GM23338 (cell line): ENCODE results near the gene TOE1. TPM values are rescaled to one million over a fixed set of nuclear protein-coding genes. Genes with fewer than 3 reads are reported as not detected.

Source experiments
- ATAC-seq: fragments of 200-7000 bp; cut with Tn5 transposase; 3 replicates; pipeline ENCODE4 v1.9.1; 2020
- DNase-seq: peaks from one replicate; pipeline ENCODE4 v3.0.0-alpha.2; 2015; ENCODE audit warnings: low spot score
- H2AFZ ChIP-seq: fragments of 200-600 bp; sonication (generic); 2 replicates; pipeline ENCODE4 v1.8.0; 2016; ENCODE audit warnings: antibody characterized with exemption, mild to moderate bottlenecking, moderate library complexity
- H3F3A ChIP-seq: fragments of 200-600 bp; sonication (generic); replicated peaks from 2 replicates; pipeline ENCODE4 v1.8.0; 2017; ENCODE audit warnings: antibody characterized with exemption, mixed run types, low read depth
- H3K27ac ChIP-seq: fragments of 200-600 bp; sonication (generic); 2 replicates; pipeline ENCODE4 v1.6.1; 2016; ENCODE audit warnings: low read depth
- H3K27me3 ChIP-seq: fragments of 200-600 bp; sonication (generic); 2 replicates; pipeline ENCODE4 v1.8.0; 2016; ENCODE audit warnings: mild to moderate bottlenecking, mixed run types, moderate library complexity; ENCODE audit not compliant: insufficient read depth
- H3K36me3 ChIP-seq: fragments of 200-600 bp; sonication (generic); 2 replicates; pipeline ENCODE4 v1.8.0; 2016; ENCODE audit warnings: mild to moderate bottlenecking; ENCODE audit not compliant: insufficient read depth
- H3K4me1 ChIP-seq: fragments of 200-600 bp; sonication (generic); 2 replicates; pipeline ENCODE4 v1.8.0; 2016; ENCODE audit warnings: mild to moderate bottlenecking, moderate library complexity; ENCODE audit not compliant: insufficient read depth
- H3K4me2 ChIP-seq: fragments of 200-600 bp; sonication (generic); 2 replicates; pipeline ENCODE4 v1.7.1; 2017; ENCODE audit warnings: mixed run types
- H3K4me3 ChIP-seq: fragments of 200-600 bp; sonication (generic); 2 replicates; pipeline ENCODE4 v1.6.1; 2016; ENCODE audit warnings: mixed run types
- H3K79me2 ChIP-seq: fragments of 200-600 bp; sonication (generic); replicated peaks from 2 replicates; pipeline ENCODE4 v1.8.0; 2017; ENCODE audit warnings: mild to moderate bottlenecking; ENCODE audit not compliant: insufficient read depth
- H3K9me2 ChIP-seq: fragments of 200-600 bp; sonication (generic); 2 replicates; pipeline ENCODE4 v1.8.0; 2017; ENCODE audit not compliant: insufficient read depth
- H4K20me1 ChIP-seq: fragments of 200-600 bp; sonication (generic); replicated peaks from 2 replicates; pipeline ENCODE4 v1.8.0; 2017; ENCODE audit warnings: mild to moderate bottlenecking; ENCODE audit not compliant: insufficient read depth
- H3K27ac Mint-ChIP-seq: 2 replicates; pipeline ENCODE4 v1.8.0; 2020; ENCODE audit warnings: inconsistent platforms, mild to moderate bottlenecking, moderate library complexity, mixed read lengths
- H3K27me3 Mint-ChIP-seq: 3 replicates; pipeline ENCODE4 v1.8.0; 2022; ENCODE audit warnings: low read depth, mild to moderate bottlenecking, moderate library complexity, mixed read lengths, inconsistent platforms; ENCODE audit not compliant: insufficient read depth, poor library complexity
- H3K36me3 Mint-ChIP-seq: 3 replicates; pipeline ENCODE4 v1.8.0; 2021; ENCODE audit warnings: low read depth, mild to moderate bottlenecking, inconsistent platforms, moderate library complexity, mixed read lengths
- H3K4me1 Mint-ChIP-seq: 3 replicates; pipeline ENCODE4 v1.8.0; 2020; ENCODE audit warnings: mild to moderate bottlenecking, inconsistent platforms, mixed read lengths
- H3K4me3 Mint-ChIP-seq: 3 replicates; pipeline ENCODE4 v1.8.0; 2021; ENCODE audit warnings: moderate library complexity, mild to moderate bottlenecking, inconsistent platforms, mixed read lengths
- H3K9me3 Mint-ChIP-seq: 3 replicates; pipeline ENCODE4 v1.8.0; 2020; ENCODE audit warnings: moderate library complexity, mild to moderate bottlenecking, inconsistent platforms, mixed read lengths
- CREB1 ChIP-seq: fragments of 250-450 bp; sonication (Bioruptor Pico); IDR thresholded peaks from 2 replicates; pipeline ENCODE4 v1.5.0; 2020; ENCODE audit warnings: low read depth, mild to moderate bottlenecking, moderate library complexity
- EZH2 ChIP-seq: fragments of 200-600 bp; sonication (generic); IDR thresholded peaks from one replicate; pipeline ENCODE4 v1.8.0; 2017; ENCODE audit warnings: antibody characterized with exemption, mild to moderate bottlenecking, low read depth; ENCODE audit not compliant: unreplicated experiment
- EZH2phosphoT487 ChIP-seq: fragments of 200-600 bp; sonication (generic); IDR thresholded peaks from one replicate; pipeline ENCODE4 v1.8.1; 2018; ENCODE audit warnings: antibody characterized with exemption; ENCODE audit not compliant: unreplicated experiment
- JUNB ChIP-seq: IDR thresholded peaks from one replicate; pipeline ENCODE4 v1.6.1; 2016; ENCODE audit warnings: antibody characterized with exemption; ENCODE audit not compliant: unreplicated experiment
- NANOG ChIP-seq: IDR thresholded peaks from 2 replicates; pipeline ENCODE4 v1.6.1; 2016; ENCODE audit warnings: antibody characterized with exemption, borderline replicate concordance
- POLR2AphosphoS5 ChIP-seq: IDR thresholded peaks from 2 replicates; pipeline ENCODE4 v1.6.1; 2016; ENCODE audit warnings: antibody characterized with exemption, low read depth
- STAT1 ChIP-seq: IDR thresholded peaks from one replicate; pipeline ENCODE4 v1.6.1; 2016; ENCODE audit warnings: antibody characterized with exemption; ENCODE audit not compliant: unreplicated experiment
- ZNF114 ChIP-seq: fragments of 250-450 bp; sonication (Bioruptor Pico); IDR thresholded peaks from 2 replicates; pipeline ENCODE4 v1.5.0; 2020; ENCODE audit warnings: mild to moderate bottlenecking, moderate library complexity
- ZNF331 ChIP-seq: fragments of 250-450 bp; sonication (Bioruptor Pico); IDR thresholded peaks from 2 replicates; pipeline ENCODE4 v1.5.0; 2020; ENCODE audit warnings: low read depth, mild to moderate bottlenecking, moderate library complexity
- ZNF462 ChIP-seq: fragments of 250-450 bp; sonication (Bioruptor Pico); IDR thresholded peaks from 2 replicates; pipeline ENCODE4 v1.5.0; 2020; ENCODE audit warnings: mild to moderate bottlenecking, moderate library complexity
- polyA plus RNA-seq: library from polyadenylated mRNA; unstranded; fragments of >200 nt; fragmentation: Nextera tagmentation; extraction: Ambion mirVana; gene quantifications from 2 replicates; pipeline ENCODE4 v1.2.1, GENCODE V29; 2016
- total RNA-seq: library from RNA; depleted of rRNA; stranded (reverse); fragments of >200 nt; shearing (Covaris generic); gene quantifications from 2 replicates; pipeline ENCODE4 v1.2.3, GENCODE V29; 2014
- TF ChIP-seq, protein P1 (sequence below): IDR thresholded peaks from one replicate; pipeline ENCODE4 v1.6.1; 2018; ENCODE audit warnings: antibody characterized with exemption; ENCODE audit not compliant: unreplicated experiment
- TF ChIP-seq, protein P2 (sequence below): IDR thresholded peaks from 2 replicates; pipeline ENCODE4 v1.6.1; 2016; ENCODE audit warnings: antibody characterized with exemption
- TF ChIP-seq, protein P3 (sequence below), 2 experiments: fragments of 200-600 bp in 1 of 2; sonication (generic) in 1 of 2; conservative IDR thresholded peaks; 2 replicates each; pipeline versions ENCODE4 v1.5.1 to v1.6.1; 2016 to 2017; ENCODE audit warnings: antibody characterized with exemption in 2 of 2, low read depth in 2 of 2, mild to moderate bottlenecking in 2 of 2, moderate library complexity in 1 of 2

The TOE1 gene
- total and polyA plus RNA-seq, 2 experiments from 2014 or later = 9.1 to 18.4 TPM

GRCh38 chr1:45314266-45314665, 25.7 kb upstream of the TOE1 start:
- H3K27ac Mint-ChIP-seq = no peak overlapping the region
- Histone ChIP-seq H4K20me1 (no peaks in the 10 kb centered on the region), H3K4me3 (no peak overlapping the region), H3K36me3 (no peaks in the 10 kb centered on the region), H3K27ac (no peak overlapping the region), H3K4me1 (peaks cover 5% of the 10 kb centered on the region; the same call in 1 of the 2 replicates), H3K9me2 (no peaks in the 10 kb centered on the region), H3F3A (no peaks in the 10 kb centered on the region), H3K27me3 (no peaks in the 10 kb centered on the region), H3K4me2 (no peak overlapping the region), H2AFZ (no peak overlapping the region), H3K79me2 (no peaks in the 10 kb centered on the region)
- DNase-seq = no peak
- H3K27me3 Mint-ChIP-seq = peaks cover 2% of the 10 kb centered on the region
- TF ChIP-seq EZH2phosphoT487 = no peak
- no peak for TF ChIP-seq ZNF114
- no peak for TF ChIP-seq JUNB
- TF ChIP-seq, protein P1, sequence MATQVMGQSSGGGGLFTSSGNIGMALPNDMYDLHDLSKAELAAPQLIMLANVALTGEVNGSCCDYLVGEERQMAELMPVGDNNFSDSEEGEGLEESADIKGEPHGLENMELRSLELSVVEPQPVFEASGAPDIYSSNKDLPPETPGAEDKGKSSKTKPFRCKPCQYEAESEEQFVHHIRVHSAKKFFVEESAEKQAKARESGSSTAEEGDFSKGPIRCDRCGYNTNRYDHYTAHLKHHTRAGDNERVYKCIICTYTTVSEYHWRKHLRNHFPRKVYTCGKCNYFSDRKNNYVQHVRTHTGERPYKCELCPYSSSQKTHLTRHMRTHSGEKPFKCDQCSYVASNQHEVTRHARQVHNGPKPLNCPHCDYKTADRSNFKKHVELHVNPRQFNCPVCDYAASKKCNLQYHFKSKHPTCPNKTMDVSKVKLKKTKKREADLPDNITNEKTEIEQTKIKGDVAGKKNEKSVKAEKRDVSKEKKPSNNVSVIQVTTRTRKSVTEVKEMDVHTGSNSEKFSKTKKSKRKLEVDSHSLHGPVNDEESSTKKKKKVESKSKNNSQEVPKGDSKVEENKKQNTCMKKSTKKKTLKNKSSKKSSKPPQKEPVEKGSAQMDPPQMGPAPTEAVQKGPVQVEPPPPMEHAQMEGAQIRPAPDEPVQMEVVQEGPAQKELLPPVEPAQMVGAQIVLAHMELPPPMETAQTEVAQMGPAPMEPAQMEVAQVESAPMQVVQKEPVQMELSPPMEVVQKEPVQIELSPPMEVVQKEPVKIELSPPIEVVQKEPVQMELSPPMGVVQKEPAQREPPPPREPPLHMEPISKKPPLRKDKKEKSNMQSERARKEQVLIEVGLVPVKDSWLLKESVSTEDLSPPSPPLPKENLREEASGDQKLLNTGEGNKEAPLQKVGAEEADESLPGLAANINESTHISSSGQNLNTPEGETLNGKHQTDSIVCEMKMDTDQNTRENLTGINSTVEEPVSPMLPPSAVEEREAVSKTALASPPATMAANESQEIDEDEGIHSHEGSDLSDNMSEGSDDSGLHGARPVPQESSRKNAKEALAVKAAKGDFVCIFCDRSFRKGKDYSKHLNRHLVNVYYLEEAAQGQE = no peak
- no peak for TF ChIP-seq CREB1
- TF ChIP-seq, protein P2, sequence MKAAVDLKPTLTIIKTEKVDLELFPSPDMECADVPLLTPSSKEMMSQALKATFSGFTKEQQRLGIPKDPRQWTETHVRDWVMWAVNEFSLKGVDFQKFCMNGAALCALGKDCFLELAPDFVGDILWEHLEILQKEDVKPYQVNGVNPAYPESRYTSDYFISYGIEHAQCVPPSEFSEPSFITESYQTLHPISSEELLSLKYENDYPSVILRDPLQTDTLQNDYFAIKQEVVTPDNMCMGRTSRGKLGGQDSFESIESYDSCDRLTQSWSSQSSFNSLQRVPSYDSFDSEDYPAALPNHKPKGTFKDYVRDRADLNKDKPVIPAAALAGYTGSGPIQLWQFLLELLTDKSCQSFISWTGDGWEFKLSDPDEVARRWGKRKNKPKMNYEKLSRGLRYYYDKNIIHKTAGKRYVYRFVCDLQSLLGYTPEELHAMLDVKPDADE = no peak
- TF ChIP-seq POLR2AphosphoS5 = no peak
- TF ChIP-seq NANOG = no peak
- TF ChIP-seq ZNF462 (CRISPR knock-in tag) = no peak
- no peak for TF ChIP-seq STAT1
- no peak for TF ChIP-seq EZH2
- TF ChIP-seq, protein P3, sequence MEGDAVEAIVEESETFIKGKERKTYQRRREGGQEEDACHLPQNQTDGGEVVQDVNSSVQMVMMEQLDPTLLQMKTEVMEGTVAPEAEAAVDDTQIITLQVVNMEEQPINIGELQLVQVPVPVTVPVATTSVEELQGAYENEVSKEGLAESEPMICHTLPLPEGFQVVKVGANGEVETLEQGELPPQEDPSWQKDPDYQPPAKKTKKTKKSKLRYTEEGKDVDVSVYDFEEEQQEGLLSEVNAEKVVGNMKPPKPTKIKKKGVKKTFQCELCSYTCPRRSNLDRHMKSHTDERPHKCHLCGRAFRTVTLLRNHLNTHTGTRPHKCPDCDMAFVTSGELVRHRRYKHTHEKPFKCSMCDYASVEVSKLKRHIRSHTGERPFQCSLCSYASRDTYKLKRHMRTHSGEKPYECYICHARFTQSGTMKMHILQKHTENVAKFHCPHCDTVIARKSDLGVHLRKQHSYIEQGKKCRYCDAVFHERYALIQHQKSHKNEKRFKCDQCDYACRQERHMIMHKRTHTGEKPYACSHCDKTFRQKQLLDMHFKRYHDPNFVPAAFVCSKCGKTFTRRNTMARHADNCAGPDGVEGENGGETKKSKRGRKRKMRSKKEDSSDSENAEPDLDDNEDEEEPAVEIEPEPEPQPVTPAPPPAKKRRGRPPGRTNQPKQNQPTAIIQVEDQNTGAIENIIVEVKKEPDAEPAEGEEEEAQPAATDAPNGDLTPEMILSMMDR (conservative IDR thresholded peaks at IDR 0.05; ENCODE audit: low read depth in 2 of 2) = no peak
- TF ChIP-seq ZNF331 = no peak
- no peak for ATAC-seq
- H3K4me1 Mint-ChIP-seq = no peaks in the 10 kb centered on the region
- peaks cover 7% of the 10 kb centered on the region; the same call in 2 of the 3 replicates for H3K9me3 Mint-ChIP-seq
- no peaks in the 10 kb centered on the region for H3K36me3 Mint-ChIP-seq
- H3K4me3 Mint-ChIP-seq = no peak overlapping the region
